Epidermal melanocyte (primary cell): Measurements from ENCODE around the gene ABHD15.
"Not testable (repeated sequence)": the region's sequence is repeated elsewhere in the genome, so short reads cannot be mapped to it uniquely, and the experiment has no call there.

ENCODE experiments used
- DNase-seq: peaks from one replicate; pipeline ENCODE4 v3.0.0; 2011; ENCODE audit warnings: low spot score; ENCODE audit not compliant: insufficient read length

The ABHD15 gene

GRCh38 chr17:29569245-29569950 is 2.6 kb upstream of the ABHD15 start:
- no peak for DNase-seq

GRCh38 chr17:29568331-29569244 is 1.8 kb upstream of the ABHD15 start, which contains the start of gene TP53I13:
TP53I13 (plus strand) TSS chr17:29568701; CDS start chr17:29568759, 58 bp downstream.
- DNase-seq, result peak; percentile 87

GRCh38 chr17:29567554-29568330 is 905 bp upstream of the ABHD15 start:
- peak; percentile 68 for DNase-seq

GRCh38 chr17:29567304-29567553 is 392 bp upstream of the ABHD15 start:
- no peak for DNase-seq

GRCh38 chr17:29565643-29566472 is 979 bp downstream of the ABHD15 start:
- no peak for DNase-seq

GRCh38 chr17:29563816-29564215 is 3.0 kb downstream of the ABHD15 start:
- DNase-seq, result no peak

- no peak for DNase-seq
Measured at GRCh38 chr17:29562615-29563014, 4.2 kb downstream of the ABHD15 start.

DNA sequence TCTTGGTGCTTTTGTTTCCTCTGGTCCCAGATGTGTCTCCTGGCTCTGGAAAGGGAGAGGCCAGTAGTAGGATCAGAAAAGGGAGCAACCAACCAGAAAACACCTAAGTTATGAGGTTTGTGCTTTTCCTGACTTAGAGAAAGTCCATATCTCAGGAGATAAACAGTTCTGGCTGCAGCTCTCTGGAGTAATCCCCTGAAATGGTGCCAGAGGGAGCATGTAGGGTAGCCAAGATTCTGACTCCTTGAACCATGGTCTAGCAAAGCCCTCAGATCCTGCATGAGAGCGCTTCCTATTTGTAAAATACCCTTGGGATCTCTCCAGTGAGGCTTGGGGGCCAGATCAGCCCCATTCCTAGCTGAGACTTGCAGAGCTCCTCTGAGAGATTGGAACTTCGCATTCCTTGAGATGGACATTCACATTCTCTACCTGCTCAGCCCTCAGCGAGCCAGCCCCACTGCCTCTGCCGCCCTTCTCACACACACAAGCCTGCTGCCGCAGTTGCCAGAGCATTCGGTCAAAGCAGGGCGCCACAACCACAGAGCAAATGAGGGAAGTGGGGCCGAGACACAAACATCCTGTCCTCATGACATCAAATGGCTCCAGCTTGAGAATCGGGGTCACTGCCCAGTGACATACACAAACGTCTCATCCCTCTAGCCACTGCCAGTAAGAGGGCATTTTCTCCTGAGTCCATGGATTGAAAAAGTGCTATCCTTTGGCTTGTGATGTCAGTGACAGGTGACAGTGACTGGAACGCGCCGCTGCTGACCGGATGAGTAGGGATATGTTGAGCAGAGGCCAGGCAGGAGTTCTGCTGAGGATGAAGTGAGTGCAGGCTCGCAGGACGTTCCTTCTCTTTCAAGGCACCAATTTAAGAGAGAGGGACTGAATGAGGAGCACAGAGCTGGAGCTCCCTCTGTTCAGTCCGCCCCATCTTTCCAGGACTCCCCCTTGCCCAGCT is 5.0 kb downstream of the ABHD15 start:
- DNase-seq, result no peak

GRCh38 chr17:29560316-29560715 is 6.5 kb downstream of the ABHD15 start:
- DNase-seq, result no peak

DNA sequence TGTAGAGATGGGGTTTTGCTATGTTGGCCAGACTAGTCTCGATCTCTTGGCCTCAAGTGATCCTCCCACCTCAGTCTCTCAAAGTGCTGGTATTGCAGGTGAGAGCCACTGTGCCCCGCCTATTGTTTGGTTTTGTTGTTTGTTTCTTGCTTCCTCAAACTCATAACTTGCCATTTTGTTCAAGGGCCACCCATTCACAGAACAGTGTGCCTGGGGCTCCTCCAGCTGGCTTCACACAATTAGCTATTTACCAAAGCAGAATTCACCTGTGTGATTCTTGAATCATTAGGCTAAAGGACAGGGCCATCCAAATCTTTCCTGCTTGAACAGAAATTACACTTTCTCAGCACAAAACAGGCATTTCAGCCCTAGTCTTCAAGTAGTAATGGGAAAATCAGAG is 7.2 kb downstream of the ABHD15 start:
- DNase-seq, result no peak

DNA sequence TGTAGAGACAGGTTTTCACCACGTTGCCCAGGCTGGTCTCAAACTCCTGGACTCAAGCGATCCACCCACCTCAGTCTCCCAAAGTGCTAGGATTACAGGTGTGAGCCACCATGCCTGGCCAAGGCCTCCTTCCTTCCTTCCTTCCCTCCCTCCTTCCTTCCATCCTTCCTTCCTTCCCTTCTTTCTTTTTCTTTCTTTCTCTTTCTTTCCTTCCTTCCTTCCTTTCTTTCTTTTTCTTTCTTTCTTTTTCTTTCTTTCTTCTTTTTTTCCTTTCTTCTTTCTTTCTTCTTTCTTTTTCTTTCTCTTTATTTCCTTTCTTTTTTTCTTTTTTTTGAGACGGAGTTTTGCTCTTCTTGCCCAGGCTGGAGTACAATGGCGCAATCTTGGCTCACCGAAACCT is 8.7 kb downstream of the ABHD15 start:
- DNase-seq, result not testable (repeated sequence)

- DNase-seq, result no peak
Measured at GRCh38 chr17:29557739-29558116, 9.1 kb downstream of the ABHD15 start.

- DNase-seq, result no peak
Measured at GRCh38 chr17:29557085-29557738, 9.6 kb downstream of the ABHD15 start.

GRCh38 chr17:29555840-29556239 is 11.0 kb downstream of the ABHD15 start:
- no peak for DNase-seq

- DNase-seq, result no peak
Measured at GRCh38 chr17:29549177-29549923, 17.5 kb downstream of the ABHD15 start.

- no peak for DNase-seq
Measured at GRCh38 chr17:29546830-29547229, 20.0 kb downstream of the ABHD15 start.

GRCh38 chr17:29546085-29546484 is 20.8 kb downstream of the ABHD15 start:
- DNase-seq, result no peak

GRCh38 chr17:29544066-29544465 is 22.8 kb downstream of the ABHD15 start:
- DNase-seq, result no peak

GRCh38 chr17:29533976-29534375 is 32.9 kb downstream of the ABHD15 start:
- DNase-seq, result no peak
